HG03460 (cell line): ENCODE results near the gene NMNAT2.

Experiments
- ATAC-seq: cut with Tn5 transposase; IDR thresholded peaks from one replicate; pipeline ENCODE4 v1.9.1; 2021; ENCODE audit not compliant: unreplicated experiment

NMNAT2 gene

DNA sequence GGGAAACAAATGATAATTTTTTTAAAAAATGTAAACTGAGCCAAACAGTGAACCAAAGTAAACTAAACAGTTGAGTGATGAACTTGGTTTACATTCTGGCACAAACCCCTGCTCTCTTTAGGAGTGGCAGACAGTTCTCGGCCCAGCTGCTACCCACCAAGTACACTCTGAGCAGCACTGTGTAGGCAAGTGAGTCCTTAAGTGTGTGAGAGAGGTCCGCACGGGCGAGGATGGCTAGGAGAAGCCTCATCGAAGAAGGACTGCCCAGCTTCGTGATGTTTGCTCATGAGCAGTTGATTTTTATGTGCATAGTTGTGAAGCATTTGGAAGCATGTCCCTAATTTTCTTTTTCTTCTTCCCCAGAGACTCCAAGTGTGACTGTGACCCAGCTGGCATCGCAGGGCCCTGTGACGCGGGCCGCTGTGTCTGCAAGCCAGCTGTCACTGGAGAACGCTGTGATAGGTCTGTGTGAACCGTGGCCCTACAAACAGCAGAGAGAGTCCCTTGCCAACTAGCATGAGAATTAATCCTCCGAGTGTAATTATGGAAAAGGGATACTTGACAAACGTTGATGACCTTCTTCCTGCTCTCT is 200.1 kb downstream of the NMNAT2 start:
- ATAC-seq: no peak

DNA sequence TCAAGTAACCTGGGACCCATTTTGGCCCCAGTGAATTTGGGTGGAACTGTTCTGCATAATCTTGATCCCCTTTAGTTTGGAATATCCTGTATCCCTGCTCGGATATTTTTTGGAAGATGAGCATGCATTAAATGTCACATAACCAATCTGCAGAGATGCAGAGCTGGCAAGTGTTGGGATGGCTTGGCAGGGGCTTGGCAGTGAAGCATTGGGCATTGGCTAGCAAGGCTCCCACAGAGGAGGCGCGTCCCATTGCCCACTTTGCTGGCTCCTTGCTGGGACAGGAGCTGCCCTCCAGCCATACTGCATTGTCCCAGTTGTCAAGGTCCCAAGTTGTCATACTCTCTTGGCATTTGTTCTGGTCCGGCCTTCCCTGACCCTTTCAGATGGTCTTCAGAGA is 202.2 kb downstream of the NMNAT2 start:
- no peak for ATAC-seq

DNA sequence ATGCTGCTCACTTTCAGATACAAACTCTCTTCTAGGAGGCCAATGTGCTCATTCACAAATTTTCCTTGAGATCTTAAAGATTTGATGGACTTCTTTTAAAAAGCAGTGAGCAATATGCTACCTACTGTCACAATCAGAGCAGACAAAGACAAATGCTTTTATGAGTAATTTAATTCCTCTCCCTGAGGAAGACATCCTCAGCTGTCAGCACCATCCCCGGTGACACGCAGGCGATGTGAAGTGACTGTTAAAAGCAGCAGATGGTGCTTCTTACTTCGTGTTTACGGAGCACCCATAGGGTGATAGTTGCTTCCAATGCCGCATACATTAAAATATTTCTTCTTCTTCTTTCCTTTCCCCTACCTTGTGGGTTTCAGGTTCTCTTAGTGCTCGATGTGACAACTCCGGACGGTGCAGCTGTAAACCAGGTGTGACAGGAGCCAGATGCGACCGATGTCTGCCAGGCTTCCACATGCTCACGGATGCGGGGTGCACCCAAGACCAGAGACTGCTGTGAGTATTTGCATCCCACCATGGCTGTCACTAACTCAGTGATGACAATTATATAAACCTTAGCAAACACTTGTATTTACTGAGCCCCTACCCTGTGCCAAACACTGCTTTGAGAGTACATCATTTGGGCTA is 203.0 kb downstream of the NMNAT2 start:
- ATAC-seq: no peak

DNA sequence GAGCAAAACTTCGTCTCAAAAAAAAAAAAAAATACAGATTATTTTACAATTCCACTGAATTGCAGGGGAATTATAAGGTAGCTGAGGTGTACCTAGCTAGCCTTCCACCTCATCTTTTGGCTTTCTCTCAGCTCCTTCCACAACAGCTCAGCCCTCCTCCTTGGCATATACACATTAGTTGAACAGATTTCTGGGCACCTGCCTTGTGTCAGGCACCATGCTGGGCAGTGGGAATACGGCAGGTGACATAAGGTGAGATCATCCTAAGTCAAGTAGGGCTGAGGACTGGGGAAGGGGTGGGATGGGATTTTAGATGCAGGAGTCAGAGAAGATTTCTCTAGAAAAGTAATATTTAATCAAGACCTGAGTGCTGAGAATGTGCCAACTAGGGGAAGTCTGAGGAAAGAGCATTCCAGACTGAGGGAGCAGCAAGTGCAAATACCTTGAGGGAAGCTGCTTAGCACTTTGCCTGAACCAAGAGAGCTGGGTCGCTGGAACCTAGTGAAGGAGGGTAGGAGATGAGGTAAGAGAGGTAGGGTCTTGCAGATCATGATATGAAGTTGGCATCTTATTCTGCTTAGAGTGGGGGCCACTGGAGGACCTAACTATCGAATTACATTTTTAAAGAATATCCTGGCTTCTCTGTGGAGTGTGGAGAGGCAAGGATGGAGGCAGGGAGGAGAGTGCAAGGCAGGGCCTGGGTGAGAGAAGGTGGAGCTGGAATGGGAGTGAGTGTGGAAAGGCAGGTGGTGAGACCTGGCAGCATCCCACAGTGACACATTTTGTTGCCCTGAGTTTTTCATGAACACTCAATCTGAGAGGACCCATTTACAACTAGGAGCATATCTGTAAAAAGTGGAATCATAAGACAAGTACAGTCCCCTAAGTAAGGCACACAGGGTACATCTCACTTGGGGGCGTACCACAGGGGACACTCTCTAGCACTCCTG is 203.9 kb downstream of the NMNAT2 start:
- no peak for ATAC-seq

DNA sequence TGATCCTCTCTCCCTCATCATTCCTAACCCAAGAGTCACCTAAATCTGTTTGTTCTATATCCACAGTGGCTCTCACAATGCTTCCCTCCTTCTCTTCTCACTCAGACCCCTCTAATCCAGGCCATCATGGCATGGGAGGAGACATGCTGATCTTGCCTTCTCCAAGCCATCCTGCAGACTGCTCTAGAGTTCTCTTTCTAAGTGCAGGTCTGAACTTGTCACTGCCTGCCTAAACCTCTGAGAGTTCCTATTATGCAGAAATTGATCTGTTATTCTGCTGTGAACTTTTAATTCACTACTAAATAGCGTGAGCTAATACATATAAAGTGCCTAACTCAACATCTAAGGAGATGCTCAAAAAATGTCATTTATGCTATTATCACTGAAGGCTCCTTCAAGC is 205.3 kb downstream of the NMNAT2 start:
- no peak for ATAC-seq

DNA sequence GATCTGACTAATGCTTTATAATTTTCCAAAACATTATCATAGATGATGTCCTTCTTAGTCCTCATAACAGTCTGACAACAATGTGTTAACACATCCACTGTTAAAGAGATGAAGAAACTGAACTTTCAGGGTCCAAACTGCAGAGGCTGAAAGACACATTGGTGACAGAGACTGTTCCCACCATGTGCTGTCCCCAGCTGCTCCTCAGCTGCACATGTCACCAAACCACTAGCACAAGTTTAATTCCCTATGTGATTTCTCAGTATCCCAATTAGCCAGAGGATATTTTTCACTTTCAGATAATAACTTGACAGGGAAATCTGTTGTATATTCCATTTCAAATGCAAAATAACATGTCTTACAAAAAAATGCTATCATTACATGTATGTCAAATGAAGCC is 207.5 kb downstream of the NMNAT2 start:
- no peak for ATAC-seq

DNA sequence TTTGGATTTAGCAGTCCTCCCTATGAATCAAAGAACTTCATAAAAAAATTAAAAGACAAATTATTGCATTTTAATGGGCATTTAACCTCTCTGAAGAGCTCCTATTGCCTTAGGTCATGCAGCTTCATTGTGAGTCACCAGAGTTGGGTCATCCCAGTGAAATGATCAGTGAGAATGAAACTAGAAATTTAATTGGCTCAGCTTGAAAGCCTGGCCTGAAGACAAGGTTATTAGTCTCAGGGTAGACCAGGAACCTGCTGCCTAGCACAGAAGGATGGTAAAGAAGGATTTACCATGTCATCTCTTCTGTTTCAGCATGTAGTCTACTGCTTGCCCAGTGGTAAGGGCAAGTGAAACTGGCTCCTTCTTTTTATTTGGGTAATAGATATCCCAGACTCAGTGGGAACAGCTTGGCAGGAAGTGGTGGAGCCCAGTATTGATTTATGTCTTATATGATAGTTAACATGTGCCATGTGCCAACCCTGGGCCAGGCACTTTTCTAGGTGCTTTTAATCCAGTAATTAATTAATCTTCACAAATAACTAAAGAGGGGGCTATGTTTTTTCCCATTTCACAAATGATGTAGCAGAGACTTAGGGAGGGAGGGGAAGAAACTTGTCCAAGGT is 208.5 kb downstream of the NMNAT2 start:
- ATAC-seq: no peak

DNA sequence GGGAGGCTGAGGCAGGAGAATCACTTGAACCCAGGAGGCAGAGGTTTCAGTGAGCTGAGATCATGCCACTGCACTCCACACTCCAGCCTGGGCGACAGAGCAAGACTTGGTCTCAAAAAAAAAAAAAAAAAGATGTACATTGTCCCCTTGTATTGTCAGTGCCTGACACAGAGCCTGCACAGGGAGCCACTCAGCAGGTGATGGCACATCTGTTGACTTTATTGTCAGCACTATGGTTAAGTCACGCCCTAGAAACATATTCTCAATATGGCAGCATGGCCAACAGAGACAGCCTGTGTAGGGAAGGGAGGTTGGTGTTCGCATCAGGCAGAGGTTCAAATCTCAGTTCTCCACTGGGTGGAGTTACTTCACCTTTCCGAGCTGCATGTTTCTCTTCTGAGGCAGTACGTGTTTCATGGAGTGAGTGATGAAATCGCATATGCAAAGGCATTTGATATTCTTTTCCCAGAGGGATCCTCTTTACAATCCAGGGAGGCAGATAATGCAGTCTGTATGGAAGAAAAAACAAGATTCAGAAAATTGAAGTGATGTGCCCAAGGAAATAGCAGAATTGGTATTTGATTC is 211.6 kb downstream of the NMNAT2 start:
- no peak for ATAC-seq

DNA sequence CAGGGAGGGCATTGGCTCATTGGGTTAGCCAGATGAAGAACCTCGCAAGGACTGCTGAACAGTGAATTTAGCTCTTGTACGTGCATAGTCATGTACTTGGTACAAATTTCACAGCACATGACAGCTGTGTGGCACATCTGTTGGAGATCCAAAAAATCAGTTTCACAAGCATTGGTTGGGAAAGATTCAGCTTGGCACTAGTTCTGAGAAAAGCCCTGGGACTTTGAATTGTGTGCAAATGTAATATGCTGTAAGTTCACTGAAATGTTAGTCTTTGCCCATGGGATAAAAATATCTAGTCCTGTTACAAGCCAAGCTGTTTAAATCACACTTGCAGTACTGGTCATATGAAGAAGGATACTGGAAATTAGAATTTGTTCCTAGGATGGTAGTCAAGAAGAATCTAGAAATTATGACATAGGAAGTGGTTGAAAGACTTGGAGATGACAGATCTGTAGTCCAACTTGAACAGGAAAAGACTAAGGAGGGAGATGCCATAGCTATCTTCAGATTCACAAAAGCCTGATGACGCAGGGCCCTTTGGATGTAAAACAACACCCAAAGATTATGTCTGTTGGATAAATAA is 212.9 kb downstream of the NMNAT2 start:
- no peak for ATAC-seq

DNA sequence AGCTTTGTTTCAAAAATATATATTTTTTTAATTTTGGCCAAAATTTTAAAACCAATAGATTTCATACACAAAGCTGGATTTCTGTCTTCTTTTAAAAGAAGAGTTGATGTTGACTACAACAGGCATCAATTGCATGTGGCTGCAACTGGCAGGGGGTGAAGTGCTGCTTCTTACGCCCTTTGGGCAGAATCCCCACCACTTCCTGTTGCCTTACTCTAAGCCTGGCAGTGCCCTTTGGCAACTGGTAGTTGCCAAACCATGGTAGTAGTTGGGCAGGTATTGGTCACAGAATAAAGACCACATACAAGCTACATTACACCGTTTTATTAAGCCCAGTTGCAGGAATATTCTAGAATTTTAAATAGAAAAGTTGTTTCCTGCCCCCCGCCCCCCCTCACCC is 215.1 kb downstream of the NMNAT2 start:
- ATAC-seq: no peak

DNA sequence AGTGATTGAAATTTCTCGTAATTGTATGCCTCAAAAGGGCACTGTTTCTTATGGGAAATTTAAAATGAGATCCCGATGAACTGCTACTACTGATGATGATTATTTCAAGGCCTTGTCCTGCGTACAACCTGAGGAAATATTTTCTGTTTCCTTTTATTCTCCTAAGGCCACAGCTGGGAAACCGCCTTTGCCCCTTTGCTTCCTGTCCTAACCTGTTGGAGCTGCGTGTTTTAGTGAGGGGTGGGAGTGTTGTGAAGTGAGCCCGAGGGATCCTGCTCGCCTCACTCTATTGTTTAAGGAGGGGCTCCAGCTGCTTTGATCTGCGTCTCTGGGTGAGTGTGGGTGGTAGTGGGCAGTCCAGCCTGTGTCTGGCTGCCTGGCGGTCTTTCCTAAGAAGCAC is 217.7 kb downstream of the NMNAT2 start:
- ATAC-seq: no peak

DNA sequence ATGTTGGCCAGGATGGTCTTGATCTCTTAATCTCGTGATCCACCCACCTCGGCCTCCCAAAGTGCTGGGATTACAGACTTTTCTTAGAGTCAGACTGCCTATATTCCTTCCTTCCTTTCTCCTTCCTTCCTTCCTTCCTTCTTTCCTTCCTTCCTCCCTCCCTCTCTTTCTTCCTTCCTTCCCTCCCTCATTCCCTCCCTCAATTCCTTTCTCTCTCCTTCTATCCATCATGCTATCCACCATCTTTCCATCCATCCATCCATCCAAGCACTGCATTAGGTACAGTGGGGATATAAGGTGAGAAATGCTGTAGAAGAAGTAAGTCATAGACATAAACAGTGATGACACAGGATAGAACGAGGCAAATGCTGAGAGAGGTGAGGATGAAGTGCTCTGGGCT is 218.9 kb downstream of the NMNAT2 start:
- ATAC-seq: no peak

DNA sequence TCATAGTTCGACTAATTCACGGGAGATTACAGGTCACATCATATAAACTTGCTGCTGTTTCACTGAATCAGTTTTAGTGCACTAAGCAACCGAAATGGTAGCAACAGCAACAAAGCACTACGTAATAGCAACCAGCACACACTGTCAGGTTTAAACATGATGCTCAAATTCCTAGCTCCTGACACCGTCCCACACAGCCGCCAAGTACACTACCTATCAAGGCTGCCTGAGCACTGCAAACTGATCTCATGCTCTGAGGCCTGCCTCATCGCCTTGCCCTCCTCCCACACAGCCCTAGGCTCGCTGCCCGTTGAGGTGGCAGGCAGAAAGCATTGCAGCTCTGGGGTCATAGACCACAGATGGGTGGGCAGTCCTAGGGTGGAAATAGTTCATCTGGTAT is 219.7 kb downstream of the NMNAT2 start:
- no peak for ATAC-seq
